Retinal pigment epithelial cell (primary cell): ENCODE data around the gene FNDC3B.
"Not testable (repeated sequence)": the region's sequence is repeated elsewhere in the genome, so short reads cannot be mapped to it uniquely, and the experiment has no call there.

ENCODE experiments used
- DNase-seq: peaks from one replicate; pipeline ENCODE4 v3.0.0-alpha.2; 2010; ENCODE audit warnings: low read depth
- H3K4me3 ChIP-seq: 2 replicates; pipeline ENCODE4 v1.5.1; 2011; ENCODE audit warnings: mild to moderate bottlenecking, low read length, control low read depth, moderate library complexity
- TF ChIP-seq, protein P1 (sequence below): conservative IDR thresholded peaks from 2 replicates; pipeline ENCODE4 v1.5.1; 2011; ENCODE audit warnings: low read depth, low read length, control low read depth, inconsistent platforms

The FNDC3B gene

DNA sequence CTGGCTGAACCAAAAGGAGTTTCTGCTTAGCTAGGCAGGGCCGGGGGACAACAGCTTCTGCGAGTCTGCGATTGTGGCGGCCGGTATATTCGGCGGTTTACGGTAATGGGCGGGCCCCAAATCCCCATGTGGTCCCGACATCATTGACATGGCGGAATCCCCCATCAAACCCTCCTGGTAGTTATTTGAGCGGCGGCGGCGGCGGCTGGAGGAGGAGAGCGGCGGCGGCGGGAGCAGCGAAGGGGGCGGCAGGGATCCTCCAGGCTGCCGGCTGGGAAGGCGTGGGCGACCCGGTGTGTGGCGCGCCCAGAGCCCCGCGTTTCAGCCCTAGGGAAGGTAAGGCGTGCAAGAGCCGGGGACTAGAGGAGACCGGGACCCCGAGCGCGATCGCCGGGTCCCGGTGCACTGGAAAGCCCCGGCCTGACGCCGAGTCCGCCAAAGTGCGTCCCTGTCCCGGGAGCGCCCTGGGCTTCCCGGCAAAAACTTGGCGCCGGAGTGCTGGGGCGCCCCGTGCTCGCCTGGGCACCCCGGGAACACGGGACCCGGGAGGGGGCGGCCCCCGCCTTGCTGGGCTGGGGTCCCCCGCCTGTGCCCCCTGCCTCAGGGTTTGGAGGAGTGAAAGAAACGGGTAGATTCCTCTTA lies at the start of gene FNDC3B:
Gene FNDC3B, plus strand, starts transcription at position 143 of the 642 bp plus-strand sequence. CDS start 72,902 bp downstream, outside the sequence.
- H3K4me3 ChIP-seq, result peak within 1 kb of the TSS; percentile 76

DNA sequence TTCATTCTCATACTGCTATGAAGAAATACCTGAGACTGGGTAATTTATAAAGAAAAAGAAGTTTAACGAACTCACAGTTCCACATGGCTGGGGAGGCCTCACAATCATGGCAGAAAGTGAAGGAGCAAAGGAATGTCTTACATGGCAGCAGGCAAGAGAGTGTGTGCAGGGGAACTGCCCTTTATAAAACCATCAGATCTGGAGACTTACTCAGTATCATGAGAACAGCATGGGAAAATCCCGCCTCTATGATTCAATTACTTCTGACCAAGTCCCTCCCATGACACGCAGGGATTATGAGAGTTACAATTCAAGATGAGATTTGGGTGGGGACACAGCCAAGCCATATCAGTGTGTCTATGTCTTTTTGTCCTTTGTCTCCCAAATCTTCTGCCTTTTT lies 49.1 kb upstream of the FNDC3B start:
- not testable (repeated sequence) for DNase-seq, H3K4me3 ChIP-seq

More for the DNA sequence above, at the start of gene FNDC3B:
- DNase-seq, result peak; percentile 87
- TF ChIP-seq, protein P1, sequence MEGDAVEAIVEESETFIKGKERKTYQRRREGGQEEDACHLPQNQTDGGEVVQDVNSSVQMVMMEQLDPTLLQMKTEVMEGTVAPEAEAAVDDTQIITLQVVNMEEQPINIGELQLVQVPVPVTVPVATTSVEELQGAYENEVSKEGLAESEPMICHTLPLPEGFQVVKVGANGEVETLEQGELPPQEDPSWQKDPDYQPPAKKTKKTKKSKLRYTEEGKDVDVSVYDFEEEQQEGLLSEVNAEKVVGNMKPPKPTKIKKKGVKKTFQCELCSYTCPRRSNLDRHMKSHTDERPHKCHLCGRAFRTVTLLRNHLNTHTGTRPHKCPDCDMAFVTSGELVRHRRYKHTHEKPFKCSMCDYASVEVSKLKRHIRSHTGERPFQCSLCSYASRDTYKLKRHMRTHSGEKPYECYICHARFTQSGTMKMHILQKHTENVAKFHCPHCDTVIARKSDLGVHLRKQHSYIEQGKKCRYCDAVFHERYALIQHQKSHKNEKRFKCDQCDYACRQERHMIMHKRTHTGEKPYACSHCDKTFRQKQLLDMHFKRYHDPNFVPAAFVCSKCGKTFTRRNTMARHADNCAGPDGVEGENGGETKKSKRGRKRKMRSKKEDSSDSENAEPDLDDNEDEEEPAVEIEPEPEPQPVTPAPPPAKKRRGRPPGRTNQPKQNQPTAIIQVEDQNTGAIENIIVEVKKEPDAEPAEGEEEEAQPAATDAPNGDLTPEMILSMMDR, result no peak

DNA sequence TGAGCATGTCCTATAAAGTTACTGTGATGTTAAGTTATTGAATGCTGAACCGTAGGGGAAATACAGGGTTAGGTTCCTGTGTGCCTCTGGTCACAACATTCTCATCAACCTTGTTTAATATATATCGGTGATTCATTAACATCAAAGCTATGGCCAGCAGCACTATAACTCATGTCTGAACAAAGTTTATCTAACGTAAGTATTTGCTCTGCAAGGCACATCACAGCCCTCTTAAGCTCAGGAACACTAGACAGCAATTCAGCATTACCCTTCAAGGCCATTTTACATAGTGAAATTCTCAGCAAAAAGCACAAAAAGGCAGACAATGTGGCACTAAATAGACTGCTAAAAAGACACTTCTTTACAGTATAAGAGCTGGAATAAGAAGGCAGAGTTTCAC lies 48.2 kb upstream of the FNDC3B start:
- TF ChIP-seq, protein P1, result no peak
- H3K4me3 ChIP-seq, result no peak overlapping the region
- no peak for DNase-seq

DNA sequence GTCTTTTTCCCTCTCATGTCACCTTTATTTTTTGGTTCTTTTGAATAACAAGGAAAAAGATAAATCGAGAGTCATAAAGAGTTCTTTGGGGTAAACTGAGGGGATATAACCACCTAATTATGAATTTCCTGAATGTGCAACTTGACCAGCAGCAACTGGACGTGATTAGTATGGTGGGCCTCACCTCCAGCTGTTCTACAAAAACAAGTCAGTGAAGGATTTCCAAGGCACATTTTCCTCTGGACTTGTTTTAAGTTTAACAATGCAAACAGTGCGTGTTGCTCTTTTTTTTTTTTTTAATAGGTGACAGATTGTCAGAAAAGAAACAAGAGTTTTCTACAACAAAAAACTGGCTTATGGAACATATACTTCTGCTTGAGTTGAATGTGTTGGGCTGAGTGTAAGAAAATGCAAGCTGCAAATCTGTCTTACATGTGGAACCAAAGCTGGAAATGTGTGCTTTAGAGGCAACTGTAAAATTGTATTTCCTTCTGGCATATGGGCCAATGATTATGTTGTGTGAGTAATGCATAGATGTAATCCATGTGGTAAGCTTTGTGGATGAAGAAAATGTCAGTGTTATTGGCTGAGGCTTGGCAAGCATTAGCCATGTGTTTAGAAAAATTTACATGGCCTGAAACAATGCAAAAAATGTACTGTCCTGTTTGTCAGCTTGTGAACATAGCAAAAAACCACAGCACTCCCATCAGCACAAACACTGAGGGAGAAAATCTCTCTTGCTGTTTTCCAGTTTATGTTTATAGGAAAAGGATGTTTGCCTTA lies 44.5 kb upstream of the FNDC3B start:
- TF ChIP-seq, protein P1, result no peak
- DNase-seq, result peak; percentile 43
- no peak overlapping the region for H3K4me3 ChIP-seq

DNA sequence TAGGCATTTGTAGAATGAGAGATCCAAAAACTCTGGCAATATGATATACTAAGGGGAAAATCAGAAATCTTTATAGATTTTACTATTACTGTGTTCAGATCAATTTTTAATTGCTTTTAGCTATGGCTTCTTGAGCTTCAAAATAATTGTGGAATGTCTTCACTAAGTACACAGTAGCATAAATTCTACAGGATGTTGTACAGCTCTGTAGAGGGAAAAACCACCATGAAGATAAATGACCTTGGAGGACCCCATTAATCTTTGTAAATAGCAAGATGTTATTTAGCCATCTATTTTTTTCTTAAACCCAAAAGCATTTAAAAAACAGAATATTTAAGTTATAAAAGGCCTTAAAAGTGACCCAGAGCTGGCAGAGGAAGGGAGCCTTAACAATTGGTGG lies 43.9 kb upstream of the FNDC3B start:
- TF ChIP-seq, protein P1, result no peak
- H3K4me3 ChIP-seq, result no peak overlapping the region
- no peak for DNase-seq

DNA sequence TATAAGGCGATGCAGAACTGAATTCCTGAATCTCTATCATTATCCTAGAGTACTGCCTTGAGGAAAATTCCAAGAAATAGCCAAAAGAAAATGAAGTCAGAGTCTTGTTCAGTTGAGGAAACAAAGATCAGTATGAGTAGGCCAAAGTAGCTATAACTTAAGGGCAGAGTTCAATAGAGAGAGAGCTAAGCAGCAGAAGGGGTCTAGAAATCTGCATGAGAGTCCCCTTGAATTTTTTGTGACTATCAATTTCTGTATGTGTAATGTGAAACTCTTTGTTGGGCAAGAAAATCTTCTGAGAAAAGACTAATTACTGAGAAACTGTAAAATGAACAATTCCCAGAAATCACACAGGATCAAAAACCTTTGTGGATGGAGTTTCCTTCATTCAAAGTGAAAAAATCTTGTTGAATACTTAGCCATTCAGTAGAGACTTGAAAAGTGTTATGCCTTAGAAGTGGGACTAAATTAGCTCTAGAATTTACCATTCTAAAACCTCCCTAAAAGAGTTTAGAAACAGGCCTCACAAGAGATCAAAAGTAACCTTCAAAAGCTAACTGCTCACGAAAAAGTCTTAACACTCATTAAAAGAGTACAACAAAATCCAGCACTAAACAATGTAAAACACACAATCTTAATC lies 43.1 kb upstream of the FNDC3B start:
- no peak overlapping the region for H3K4me3 ChIP-seq
- TF ChIP-seq, protein P1, result no peak
- DNase-seq, result no peak

DNA sequence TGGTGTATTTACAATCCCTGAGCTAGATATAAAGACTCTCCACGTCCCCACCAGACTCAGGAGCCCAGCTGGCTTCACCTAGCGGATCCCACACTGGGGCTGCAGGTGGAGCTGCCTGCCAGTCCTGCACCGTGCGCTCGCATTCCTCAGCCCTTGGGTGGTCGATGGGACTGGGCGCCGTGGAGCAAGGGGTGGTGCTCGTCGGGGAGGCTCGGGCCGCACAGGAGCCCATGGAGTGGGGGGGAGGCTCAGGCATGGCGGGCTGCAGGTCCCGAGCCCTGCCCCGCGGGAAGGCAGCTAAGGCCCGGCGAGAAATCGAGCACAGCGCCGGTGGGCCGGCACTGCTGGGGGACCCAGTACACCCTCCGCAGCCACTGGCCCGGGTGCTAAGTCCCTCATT lies 40.6 kb upstream of the FNDC3B start:
- DNase-seq, H3K4me3 ChIP-seq: not testable (repeated sequence)

DNA sequence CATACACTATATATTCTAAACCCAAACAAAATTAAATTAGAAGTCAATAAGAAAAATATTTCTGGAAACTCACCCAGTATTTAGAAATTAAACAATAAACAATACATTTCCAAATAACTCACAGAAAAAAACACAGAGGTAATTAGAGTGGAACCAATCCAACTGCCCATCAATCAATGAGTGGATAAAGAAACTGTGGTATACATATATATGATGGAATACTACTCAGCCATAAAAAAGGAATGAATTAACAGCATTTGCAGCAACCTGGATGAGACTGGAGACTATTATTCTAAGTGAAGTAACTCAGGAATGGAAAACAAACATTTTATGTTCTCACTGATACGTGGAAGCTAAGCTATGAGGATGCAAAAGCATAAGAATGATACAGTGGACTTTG lies 37.8 kb upstream of the FNDC3B start:
- H3K4me3 ChIP-seq, DNase-seq: not testable (repeated sequence)
